LNCAP (cell line): ENCODE results near the gene ADAMTS15.

Source experiments
- CTCF ChIP-seq: fragments of 450-650 bp; IDR thresholded peaks from 2 replicates; pipeline ENCODE4 v1.5.1; 2017; ENCODE audit warnings: mild to moderate bottlenecking

The ADAMTS15 gene

GRCh38 chr11:130476200-130476921 lies 27.9 kb downstream of the ADAMTS15 start:
- TF ChIP-seq CTCF = no peak

- no peak for TF ChIP-seq CTCF
Observed at GRCh38 chr11:130476922-130477491, 28.6 kb downstream of the ADAMTS15 start.

- TF ChIP-seq CTCF = no peak
Observed at GRCh38 chr11:130477586-130478203, 29.2 kb downstream of the ADAMTS15 start.

- no peak for TF ChIP-seq CTCF
Observed at GRCh38 chr11:130478204-130478701, 29.8 kb downstream of the ADAMTS15 start.

GRCh38 chr11:130478881-130479280 lies 30.4 kb downstream of the ADAMTS15 start:
- TF ChIP-seq CTCF = no peak

GRCh38 chr11:130480186-130480585 lies 31.7 kb downstream of the ADAMTS15 start:
- TF ChIP-seq CTCF = no peak

- TF ChIP-seq CTCF = no peak
Observed at GRCh38 chr11:130480711-130481140, 32.3 kb downstream of the ADAMTS15 start.
